HG02970 (cell line): ENCODE results near the gene MGST3.
A peak's percentile ranks its signal among the peaks of the same experiment; 100 is the strongest.
"Not testable (repeated sequence)": the region's sequence is repeated elsewhere in the genome, so short reads cannot be mapped to it uniquely, and the experiment has no call there.

Experiments
- ATAC-seq: cut with Tn5 transposase; IDR thresholded peaks from one replicate; pipeline ENCODE4 v1.9.1; 2021; ENCODE audit warnings: mild to moderate bottlenecking, moderate library complexity, moderate number of reproducible peaks; ENCODE audit not compliant: unreplicated experiment, low FRiP score

The MGST3 gene

DNA sequence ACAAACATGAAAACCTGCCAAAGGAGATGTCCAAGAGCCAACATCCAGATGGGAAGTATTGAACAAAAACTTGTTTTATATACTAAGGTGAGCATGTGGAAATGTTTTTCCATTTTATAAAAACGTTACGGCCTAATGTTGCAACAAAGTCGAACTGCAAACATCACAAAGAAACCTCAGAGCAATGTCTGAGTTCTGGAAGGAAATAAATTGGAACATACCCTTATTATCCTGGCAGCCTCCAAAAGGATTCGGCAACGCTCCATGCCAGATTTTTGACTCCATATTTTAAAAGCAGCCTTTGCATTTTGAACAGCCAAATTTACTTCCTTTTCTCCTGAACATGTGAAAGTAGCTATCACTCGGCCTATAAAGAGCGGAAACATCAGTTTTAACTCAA lies 64.0 kb downstream of the MGST3 start:
- no peak for ATAC-seq

DNA sequence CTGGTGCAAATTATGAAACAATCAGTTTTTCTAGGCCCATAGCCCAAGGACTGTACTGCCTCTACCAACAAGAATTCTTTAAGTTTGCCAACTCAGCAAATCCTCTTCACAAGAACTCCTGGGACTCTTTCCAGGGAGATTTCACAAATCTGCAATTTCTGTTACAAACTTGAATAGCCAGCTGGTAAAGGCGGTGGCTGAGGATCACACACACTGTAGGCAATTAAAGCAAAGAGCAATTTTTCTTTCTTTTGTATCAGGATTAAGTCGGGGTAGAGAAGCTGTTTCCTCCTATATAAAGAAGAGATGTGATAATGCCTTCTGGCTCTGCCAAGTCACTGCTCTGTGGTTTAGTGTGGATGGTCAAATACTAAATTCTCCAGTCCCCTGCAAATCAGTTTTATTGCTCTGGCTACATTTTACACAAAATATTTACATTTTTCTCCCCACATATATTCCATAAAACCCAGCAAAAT lies 65.6 kb downstream of the MGST3 start:
- no peak for ATAC-seq

DNA sequence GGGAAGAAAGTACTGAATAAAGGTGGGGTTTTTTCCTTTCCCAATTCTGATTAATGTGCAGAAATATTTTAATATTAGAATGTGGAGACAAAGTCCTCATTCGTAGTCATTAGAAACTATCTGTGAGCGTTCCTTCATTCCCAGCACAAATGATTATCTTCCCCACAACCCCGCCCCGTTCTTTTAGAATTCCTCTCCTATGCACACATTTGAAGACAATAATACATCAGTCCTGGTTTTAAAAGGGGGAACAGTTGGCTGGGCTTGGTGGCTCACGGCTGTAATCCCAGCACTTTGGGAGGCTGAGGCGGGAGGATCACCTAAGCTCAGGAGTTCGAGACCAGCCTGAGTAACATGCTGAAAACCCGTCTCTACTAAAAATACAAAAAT lies 66.5 kb downstream of the MGST3 start:
- ATAC-seq = no peak

GRCh38 chr1:165697881-165698760 lies 67.1 kb downstream of the MGST3 start, which contains the start of gene ALDH9A1:
TSS of gene ALDH9A1 (minus strand) at chr1:165698562. CDS start at chr1:165698558, 4 bp downstream.
- ATAC-seq = peak; percentile 92

DNA sequence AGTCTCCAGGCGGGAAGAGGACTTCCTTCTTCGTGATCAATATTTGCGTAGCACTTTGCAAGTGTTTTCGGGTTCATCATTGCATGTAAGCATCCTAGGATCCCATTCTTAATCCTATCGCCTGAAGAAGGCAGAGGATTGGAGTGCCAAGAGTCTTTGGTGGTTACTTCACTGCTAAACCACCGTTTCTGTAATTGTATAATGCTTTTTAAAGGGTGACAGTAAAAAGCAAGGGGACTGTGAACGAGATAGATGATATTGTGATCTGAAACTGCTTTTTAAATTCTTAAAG lies 67.7 kb downstream of the MGST3 start:
- no peak for ATAC-seq

DNA sequence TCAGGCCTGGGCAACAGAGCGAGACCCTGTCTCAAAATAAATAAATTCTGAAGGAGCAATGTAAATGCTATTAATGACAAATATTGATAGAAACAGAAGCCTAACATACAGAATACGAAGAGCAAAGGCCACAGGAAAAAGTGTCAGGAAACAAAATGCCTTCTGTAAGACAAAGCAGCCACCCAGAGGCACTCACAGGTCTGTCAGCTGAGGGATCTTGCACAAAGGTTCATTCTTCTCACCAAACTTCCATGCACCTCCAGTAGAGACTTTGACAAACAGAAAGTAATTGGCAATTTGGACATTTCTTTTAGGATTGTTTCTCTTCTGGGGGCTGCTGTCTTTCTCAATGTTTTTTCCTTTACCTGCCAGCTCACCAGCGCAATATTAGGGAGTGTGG lies 68.5 kb downstream of the MGST3 start:
- ATAC-seq = no peak

DNA sequence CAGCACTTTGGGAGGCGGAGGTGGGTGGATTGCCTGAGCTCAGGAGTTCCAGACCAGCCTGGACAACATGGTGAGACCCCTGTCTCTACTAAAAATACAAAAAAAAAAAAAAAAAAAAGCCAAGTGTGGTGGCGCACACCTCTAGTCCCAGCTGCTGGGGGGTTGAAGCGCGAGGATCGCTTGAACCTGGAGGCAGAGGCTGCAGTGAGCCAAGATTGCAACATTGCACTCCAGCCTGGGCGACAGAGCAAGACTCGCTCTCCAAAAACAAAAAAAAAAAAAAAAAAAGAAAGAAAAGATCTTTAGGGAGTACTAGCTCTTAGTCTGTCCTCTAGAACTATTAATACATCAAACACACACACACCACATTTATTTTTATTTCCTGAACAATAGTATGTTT lies 70.9 kb downstream of the MGST3 start:
- not testable (repeated sequence) for ATAC-seq

DNA sequence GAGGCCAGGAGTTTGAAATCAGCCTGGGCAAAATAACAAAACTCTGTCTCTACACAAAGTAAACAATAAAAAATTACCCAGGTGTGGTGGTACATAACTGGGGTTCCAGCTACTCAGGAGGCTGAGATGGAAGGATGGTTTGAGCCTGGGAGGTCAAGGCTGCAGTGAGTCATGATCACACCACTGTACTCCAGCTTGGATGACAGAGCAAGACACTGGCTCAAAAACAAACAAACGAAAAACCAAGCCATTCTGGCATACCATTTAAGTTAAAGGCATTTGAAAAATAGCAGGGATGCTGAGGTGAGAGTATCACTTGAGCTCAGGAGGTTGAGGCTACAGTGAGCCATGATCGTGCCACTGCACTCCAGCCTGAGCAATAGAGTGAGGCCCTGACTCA lies 72.6 kb downstream of the MGST3 start:
- no peak for ATAC-seq
